ENCODE results near the gene NR6A1.

The NR6A1 gene

DNA sequence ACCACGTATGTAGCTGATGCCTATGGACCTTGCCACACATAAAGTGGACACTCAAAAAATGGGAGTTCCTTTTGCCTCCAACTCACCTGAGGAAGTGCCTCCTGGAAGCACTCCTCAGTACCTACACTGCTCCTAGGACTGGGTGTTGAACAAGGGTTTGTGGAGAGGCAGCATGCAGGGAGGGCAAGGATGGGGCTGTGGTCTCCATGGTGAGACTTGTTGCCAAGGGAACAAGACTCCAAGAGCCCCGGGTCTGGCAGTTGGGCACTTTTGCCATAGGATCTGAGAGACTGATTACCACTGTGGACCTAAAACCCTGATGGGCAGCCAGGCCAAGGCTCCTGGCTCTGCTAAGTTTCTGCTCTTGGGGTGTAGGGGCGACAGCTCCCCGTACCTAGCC, 257.0 kb downstream of the NR6A1 start:
- DNase-seq: no peak

DNA sequence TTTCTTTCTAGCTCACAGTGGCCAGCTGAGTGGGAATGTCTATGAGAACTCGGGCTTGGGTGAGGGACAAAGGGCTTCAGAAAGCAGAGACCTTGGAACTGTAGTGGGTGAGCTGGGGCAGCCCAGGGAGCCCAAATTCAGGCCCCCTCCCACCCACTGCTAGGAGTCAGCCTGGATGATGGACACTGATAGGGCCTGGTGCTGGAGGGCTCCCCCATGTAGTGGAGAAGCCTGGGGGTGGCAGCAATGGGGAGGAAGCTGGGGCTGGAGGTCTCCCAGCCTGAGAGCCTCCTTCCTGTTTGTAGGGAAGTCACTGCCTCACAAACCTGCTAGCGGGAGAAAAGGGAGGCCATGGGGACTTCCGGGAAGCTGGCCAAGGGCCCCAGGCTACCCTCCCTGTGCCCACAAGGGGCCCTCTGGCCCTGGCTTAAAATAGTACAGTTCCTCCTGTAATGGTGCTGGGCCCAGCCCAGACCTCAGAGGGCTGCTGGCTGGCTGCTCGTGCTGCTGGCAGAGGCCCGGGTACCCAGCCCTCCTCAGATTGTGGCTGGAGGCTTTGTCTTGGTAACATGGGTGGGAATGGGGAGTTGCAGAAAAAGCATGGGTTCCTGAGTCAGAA, 257.6 kb downstream of the NR6A1 start:
- DNase-seq: no peak

DNA sequence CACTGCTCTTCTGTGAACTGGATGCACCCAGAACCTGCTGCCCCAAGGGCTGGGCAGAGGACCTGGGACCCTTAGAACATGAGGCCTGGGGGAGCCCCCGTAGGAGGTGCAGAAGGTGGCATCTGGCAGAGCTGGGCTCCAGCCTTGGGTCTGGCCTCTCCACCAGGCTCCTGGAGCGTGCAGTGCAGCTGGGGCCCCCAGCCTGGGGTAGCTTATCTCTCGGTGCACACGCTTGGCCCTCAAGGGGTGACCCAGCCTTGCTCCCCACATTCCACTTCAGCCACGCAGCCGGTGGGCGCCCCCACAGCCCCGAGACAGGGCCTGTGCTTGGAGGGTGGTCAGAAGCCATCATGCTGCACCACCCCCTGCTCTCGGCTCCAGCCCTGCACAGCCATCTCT, 258.3 kb downstream of the NR6A1 start:
- DNase-seq: no peak

DNA sequence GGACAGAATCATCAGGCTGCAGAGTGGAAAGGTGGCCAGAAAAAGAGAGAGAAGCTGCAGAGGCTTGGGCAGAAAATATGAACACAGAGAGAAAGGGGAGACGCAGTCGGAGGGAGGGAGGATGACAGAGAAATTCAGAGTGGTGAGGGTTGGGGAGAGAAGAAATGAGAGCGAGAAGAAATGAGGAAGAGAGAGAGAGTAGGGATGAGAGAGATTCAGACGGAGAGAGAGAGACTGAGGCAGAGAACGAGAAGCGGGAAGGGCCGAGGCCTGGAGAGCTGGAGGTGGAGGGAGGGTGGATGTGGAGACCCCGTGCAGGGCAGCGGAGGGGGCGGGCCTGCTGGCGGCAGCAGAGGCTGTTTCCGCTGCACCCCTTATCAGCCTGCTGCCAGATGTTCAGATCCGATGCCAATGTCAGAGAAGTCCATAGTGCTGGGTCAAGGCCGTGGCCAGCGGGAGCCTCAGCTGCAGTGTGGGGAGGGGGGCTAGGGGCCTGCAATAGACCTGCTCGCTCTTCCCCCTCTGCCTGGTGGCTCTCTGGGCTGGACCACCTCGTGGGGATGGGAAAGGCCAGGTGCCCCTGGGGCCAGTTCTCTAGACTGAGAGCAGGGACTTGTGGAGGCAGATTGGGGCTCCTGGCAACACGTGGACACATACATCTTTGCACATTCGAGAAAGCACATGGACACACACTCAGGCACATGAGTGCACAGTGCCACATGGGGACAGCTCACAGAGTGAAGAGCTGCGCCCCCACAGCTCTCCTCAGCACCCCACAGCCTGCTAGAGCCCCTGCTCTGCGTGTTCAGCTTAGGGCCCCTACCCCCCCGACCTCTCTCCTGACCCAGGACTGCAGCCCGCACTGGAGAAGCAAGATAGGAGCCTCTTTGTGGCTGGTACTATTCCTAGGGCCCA, 259.0 kb downstream of the NR6A1 start:
- DNase-seq: no peak

DNA sequence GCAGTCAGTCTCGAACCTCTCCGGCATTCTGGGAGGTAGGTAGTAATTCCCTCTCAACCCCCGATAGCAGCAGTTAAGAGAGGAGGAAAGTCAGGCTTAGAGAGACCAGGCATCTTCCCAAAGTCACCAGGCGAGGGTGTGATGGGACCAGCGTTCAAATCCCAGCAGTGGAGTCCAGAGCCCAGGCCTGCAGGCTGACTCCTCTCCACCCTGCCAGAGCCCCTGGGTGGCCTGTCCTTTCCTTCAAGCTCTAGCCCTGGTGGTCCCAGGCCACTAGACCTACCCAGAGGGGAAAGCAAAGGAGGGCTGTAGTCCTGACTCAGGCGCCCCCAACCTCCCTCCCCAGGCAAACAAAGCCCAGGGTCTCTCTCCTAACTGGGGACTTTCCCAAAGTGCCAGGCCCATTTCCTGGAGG, 259.7 kb downstream of the NR6A1 start:
- DNase-seq: no peak

DNA sequence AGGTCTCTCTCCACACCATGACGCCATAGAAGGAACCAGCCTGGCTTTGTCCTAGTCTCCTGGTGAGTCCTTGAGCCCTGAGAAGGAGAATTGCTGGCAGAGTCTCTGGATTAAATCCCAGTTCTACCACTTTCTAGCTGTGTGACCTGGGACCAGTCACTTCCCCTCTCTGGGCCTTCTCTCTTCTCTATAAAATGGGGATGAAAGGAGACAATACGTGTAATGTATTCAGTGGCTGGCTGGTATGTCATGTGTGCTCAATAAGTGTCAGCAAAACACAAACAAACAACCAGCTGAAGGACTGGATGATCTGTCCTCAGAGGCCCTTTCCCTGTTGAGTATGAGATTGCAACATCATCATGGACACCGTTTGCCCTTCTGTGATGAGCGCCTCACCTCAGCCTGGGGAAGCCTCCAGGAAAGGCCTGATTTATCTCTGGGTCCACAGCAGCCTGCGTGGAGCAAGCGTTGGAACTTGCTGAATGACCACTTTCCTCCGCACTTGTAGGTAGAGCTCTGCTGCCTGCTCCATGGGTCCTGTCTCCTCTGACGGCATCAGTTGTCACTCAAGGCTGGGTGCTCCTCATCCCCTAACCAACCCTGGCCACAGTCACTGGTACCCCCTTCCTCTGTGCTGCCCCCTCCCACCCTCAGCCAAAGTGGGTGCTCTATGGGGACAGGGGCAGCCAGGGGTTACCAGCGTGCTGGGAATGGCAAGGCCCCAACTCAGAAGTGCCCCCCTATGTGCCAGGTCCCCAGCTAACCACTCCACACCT, 260.3 kb downstream of the NR6A1 start:
- DNase-seq: no peak

DNA sequence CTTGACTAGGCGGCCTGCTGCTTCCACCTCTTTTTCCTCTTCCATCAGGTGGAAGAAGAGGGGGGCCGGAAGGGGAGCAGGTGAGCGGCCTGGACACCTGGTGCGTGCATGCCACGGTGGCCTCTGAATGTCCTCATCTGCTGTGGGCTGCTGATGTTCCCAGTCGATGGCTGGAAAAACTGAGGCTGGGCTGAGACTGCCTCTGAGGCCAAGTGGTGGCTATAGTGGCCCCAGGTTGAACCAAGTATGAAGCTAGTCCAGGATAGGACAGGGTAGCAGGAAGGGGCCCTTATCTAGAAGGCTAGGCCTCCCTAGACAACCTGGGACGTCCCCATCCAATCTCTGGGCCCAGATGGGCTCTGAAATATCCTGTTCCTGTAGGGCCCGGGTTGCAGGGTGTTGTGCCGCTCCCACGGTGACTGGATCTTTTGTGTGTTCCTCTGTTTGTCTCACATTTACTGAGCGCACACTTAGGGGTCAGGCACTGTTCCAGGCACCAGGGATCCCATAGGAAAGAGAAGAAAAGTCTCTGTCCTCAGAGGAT, 263.2 kb downstream of the NR6A1 start:
- DNase-seq: no peak

DNA sequence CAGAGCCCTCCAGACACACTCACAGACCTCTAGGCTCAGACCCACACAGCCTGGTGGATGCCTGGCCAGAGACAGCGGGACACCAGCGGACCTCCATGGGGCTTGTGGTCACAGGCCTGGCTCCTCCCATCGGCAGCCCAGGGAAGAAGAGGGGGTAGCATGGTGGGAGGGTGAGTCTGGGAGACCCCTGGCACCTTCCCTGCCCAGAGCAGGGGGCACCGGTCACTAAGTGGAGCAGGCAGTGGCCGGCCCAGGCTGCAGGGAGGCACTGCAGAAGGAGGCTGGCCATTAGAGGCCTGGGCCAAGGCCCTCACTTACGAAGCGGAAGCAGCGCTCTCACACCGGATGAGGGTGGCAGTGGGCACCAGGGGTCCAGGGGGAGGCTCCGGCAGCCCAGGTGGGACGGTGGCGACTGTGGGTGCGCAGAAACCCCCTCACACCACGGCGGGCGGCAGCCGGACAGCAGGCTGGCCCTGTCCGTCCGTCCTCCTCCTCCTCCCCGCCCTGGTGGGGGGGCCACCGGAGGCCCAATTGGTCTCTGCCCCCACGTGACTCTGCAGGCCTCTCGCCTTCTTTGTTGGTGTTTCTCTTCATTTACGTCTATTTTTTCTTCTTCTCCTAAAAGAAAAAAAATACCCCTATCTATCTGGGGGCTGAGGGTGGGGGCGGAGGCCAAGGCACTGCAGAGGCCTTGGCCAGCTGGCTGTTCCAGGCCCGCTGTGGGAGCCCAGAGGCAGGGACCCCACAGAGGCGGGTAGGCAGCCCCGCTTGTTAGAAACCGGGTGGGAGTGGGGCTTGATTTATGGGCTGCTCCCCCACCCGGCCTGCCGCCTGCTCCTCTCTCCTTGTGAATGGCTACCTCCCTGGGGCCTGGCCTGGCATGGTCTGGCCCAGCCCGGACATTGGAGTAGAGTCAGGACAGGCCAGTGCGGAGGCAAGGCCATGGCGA, 263.9 kb downstream of the NR6A1 start, which contains the start of gene NR5A1:
TSS of gene NR5A1 (minus strand) at position 469 of the 949 bp plus-strand sequence. CDS start 4,004 bp downstream, outside the sequence.
- no peak for DNase-seq

DNA sequence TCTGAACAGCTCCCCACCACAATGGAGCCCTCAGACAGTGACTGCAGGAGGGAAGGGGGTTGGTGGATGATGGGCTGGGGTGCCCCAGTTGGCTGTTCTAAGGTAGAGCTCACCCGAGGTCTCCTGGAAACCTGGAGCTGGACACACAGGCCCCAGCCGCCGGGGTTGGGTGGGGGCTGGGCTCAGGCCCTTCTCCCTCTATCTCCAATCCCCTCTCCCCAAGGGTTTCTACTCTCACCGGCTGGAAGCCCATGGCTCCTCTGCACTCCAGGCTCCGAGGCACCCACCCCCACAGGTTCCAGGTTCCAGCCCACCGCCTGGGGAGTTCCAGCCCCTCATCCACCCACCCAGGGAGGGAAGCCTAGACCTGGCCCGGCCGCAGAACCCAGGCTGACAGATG, 264.7 kb downstream of the NR6A1 start:
- DNase-seq: no peak

DNA sequence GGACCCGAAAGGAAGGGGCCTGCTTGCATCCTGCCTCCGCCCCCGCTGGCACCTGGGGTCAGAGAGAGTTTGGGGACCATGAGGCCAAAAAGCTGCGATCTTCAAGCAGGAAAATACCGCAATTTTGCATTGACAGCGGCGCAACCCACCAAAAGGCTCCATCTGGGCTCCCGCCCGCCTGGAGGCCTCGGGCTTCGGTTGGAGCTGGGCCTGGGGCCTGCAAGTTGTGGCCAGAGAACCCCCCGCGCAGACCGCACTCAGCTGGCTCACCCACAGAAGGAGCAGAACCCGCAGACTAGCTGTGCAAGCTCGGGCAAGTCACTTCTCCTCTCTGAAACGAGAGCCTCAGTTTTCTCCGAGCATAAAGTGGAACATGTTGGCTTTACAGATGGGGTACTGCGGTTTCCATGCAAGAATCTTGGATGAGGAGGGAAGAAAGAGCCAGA, 265.2 kb downstream of the NR6A1 start:
- DNase-seq: no peak

DNA sequence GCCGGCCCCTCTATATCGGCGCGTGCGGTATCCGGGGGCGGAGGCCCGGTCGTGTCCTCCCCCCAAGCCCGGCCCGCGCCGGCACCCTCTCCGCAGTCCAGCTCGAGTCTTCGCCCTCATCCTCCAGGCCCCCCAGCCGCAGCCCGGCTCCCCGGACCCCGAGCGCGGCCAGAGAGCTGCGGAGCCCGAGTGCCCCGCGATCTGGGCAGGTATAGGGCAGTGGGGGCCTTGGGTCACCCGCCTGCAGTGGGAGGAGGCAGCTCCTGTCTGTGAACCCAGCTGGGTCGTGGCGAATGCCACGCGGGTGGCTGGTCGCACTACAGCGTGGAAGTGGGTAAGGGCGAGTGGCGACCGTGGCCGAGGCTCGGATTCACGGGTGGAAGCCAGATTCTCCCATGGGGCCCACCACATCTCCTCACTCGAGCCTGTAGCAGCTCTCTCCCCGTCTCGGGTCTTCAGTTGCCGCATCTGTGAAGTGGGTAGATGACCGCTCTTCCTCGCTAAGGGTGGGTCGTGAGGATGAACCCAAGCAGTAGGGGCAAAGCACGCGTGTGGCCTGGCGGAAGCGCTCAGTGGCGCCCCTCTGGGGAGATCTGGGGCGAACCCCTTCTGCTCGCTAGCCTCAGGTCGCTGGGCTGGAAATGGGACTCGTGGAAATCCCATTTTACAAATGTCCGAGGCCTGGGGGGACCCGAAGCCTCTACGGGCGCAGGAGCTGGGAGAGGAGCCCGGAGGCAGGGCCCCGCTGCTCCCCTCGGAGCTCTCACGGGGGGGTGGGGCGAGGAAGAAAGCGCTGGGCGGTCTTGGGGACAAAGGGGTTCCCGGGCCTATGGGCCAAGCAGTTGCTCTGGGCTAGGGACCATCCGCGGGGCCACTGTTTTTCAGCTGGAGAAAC, 265.9 kb downstream of the NR6A1 start:
- DNase-seq: no peak

DNA sequence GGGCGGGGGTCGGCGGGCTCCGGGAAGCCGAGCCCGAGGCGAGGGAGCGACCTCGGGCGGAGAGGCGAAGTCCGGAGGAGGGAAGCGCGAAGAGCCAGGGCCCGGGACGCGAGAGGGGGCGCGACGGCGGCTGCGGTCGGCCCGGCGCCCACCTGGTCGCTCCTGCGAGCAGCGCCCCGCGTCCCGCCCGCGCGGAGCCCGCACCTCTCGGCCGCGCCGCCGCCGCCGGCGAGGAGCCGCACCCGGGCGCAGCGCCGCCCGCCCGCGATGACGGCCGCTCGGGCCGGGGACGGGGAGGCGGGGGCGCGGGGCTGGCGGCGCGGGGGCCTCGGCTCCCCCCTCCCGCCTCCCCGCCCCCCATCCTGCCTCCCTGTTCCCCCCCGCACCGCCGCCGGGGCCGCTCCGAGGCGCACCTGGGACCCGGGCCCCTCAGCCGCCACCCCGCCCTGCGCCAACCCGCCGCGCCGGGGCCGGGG, 266.5 kb downstream of the NR6A1 start:
- no peak for DNase-seq

DNA sequence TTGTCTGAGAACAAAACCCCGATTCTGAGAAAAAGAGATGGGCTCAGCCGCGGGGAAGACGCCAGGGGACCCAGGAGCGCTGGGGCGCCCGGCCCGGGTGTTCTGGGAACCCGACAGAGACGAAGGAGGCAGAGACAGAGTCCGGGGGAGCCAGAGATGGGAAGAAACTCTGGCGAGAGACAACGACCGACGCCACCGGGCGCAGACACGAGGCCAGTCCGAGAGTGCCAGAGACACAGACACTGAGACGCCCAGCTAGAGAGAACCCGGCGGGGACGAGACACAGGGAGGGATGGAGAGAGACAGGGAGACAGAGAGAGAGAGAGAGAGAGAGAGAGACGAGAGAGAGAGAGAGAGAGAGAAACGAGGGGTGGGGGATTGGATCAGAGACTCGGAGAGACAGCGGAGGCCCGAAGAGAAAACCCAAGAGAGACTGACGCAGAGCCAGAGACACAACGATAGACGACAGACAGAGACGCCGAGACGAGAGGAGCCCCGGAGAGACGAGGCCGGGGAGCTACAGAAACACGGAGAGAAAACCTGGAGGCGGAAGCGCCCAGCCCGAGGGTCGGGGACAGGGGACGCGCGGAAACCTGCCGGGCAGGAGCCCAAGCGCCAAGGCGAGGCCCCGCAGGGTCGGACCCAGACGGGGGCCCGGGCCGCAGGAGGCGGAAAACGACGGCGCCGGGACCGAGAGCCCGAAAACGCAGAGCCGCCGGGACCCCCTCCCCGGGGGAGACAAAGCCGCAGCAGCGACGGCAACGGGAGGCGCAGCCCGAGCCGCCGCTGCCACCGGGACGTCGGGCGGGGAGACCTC, 267.2 kb downstream of the NR6A1 start:
- DNase-seq: no peak

DNA sequence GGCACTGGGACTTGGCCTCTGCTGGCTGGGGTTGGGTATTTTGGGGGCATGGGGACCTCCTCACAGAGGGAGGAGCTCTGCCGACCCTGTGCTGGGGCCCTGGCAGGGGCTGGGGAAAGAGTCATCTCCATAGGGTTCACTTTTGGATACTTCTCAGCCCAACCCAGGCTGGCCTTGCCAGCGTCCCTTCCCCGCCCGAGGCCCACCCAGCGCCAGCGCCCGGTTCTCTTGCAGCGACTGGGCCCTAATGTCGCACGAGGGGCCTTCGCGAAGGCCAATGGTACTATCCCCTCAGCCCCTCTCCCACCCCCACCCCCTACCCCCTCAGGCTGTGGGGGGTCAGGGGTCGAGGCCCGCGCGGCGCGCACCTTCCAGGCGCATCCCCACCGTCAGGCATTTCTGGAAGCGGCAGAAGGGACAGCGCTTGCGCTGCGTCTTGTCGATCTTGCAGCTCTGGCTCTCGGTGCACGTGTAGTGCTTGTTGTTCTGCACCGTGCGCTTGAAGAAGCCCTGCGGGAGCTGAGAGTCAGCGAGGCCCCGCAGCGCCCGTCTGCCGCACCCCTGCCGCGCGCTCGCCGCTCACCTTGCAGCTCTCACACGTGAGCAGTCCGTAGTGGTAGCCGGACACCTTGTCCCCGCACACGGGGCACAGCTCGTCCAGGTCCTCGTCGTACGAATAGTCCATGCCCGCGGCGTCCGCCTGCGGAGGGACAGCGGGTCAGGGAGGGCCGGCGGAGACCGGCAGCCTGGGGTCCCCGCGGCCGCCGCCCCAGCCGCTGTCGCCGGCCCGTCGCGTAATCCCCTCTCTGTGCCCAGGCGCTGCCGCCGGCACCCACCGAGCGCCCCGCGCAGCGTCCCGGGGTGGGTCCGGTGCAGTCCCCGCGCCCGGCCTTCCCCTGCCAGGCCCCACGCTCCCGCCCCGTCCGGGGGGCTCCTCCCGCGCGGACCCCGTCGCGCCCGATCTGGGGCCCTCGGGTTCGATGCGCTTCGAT, 268.1 kb downstream of the NR6A1 start:
- DNase-seq: no peak

DNA sequence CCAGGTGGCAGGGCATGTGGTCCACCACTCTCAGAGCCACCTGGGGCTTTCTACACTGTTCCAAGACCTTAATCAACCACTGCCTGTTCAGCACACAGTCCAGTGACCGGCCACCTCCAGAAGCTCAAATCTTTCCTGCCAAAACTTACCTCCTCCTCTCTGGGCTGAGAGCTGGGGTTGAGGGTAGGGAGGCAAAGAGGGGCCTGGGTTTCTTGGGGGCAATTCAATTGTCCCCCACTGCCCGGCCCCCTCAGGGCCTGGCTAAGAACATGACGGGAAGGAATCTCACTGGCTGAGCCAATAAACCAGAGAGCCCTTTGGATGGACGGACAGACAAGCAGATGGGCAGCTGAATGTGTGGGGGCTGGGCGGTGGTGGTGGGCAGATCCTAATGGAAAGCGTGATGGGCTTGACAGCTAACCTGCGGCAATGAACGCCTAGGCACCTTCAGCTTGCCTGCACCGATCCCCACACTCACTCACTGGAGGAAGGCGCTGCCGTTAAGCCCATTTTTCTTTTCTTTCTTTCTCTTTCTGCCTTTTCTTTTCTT, 269.3 kb downstream of the NR6A1 start:
- DNase-seq: no peak

DNA sequence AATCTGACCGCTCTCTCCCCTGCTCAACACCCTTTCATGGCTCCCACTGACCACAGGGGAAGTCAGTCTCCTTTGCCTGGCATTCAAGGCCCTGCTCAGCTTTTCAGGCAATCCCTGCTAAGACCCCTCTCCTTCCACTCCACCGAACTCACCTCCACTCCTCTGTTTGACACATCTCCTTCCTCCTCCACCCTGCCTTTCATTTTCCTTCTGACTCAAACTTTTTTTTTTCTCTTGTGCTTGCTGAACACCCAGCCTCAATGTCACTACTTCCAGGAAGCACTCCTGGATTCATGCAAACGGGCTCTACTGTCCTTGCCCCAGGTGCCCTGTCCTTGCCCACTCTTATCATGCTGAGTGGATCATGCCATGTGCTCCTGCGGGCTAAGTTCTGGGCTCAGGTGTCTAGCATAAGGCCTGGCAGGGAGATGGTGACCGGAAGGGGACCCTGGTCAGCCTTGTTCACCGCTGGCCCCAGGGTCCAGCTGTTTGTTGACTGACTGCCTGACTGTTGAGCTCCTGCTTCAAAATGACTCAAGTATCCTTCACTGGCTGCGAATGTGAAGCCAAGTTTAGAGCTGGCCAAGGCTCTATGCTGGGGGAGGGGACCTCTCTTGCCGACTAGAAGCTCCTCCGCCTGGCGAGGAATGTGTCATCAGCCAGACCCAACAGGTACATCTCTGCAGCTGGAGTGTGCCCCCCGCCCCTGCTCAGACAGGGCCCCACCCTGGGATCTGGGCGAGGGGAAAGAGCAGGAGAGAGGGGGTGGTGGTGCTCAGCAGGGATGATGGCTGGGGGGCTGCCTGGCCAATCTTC, 270.1 kb downstream of the NR6A1 start:
- DNase-seq: no peak
